ENCODE measurements around the gene SFXN2.

DNA sequence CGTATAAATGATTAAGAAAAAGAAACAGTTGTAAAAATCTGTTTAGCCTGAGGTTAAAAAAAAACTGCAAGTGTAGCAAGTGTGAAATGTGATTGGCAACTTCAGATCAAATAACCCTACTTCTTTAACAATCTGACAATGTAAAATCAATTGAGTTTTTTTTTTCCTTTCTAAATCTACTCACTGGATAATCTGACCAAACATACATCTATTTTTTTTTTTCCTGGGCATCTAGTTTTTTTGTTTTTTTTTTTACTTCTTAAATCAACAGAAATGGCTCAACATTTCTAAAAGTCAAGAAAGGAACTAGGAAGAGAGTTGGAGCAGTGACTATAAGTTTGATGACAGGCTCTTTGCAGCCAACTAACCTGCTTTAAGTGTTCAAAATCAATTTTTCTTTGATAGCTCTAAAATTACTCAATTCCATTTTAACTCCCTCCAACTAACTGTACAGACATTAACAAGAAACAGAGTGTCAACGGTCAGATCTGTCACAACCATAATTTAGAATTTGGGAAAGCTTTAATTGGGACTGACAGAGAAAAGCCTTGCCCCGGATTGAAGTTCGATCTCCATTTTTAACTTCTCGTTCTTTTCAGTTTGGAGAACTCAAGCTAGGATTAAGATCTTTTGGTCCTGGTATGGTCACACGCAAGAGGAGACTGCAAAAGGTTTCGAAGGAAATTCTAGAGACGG lies 1.4 kb upstream of the SFXN2 start:
- TF ChIP-seq CTCF (IDR thresholded peaks at IDR 0.05) = no peak
- no peak for TF ChIP-seq POLR2AphosphoS5 (IDR thresholded peaks at IDR 0.05; ENCODE audit: low read depth, low read length)
